NCI-H460 (cell line): ENCODE results near the gene PACSIN1. TPM values are rescaled to one million over a fixed set of nuclear protein-coding genes. Genes with fewer than 3 reads are reported as not detected.

Experiments used
- DNase-seq: peaks from one replicate; pipeline ENCODE4 v3.0.0-alpha.2; 2016; ENCODE audit warnings: low read depth; ENCODE audit errors: extremely low read depth
- total RNA-seq: library from RNA; depleted of rRNA; stranded (reverse); fragments of >200 nt; shearing (Covaris generic); gene quantifications from 2 replicates; pipeline ENCODE4 v1.2.3, GENCODE V29; 2014

Gene PACSIN1
- total RNA-seq, 1 experiment from 2014 or later, result 0.07 TPM

- DNase-seq, result no peak
These were observed 60.5 kb downstream of the PACSIN1 start for GRCh38 chr6:34526241-34526972.

DNA sequence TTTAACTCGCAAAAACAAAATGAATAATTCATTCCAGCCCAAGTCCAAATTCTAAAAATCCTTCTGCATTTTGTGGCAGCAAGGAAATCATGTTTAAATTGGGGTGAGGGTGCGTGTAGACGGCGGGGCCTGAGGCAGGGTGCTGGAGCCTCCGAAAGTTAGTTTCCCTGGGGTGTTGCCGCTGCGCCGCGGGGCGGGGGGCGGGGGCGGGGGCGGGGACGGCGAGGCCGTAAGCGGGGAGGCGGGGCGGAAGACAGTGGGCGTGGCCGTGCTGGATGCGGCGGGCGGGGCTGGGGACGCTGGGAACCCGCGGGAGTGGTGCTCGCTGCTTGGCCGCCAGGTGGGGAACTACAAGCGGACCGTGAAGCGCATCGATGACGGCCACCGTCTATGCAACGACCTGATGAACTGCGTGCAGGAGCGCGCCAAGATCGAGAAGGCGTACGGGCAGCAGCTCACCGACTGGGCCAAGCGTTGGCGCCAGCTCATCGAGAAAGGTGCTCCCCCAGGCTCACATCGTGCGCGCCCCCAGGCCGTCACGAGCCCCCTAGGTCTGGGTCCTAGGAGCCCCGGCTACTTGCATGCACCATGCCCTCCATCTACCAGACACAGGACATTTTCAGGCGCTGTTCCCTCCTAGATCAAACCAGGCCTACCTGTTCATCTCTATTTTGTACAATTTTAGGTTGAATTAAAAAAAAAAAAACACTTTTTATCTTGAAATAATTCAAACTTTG lies 61.3 kb downstream of the PACSIN1 start:
- DNase-seq, result peak; percentile 86

GRCh38 chr6:34527751-34528670 lies 62.1 kb downstream of the PACSIN1 start:
- peak; percentile 12 for DNase-seq

DNA sequence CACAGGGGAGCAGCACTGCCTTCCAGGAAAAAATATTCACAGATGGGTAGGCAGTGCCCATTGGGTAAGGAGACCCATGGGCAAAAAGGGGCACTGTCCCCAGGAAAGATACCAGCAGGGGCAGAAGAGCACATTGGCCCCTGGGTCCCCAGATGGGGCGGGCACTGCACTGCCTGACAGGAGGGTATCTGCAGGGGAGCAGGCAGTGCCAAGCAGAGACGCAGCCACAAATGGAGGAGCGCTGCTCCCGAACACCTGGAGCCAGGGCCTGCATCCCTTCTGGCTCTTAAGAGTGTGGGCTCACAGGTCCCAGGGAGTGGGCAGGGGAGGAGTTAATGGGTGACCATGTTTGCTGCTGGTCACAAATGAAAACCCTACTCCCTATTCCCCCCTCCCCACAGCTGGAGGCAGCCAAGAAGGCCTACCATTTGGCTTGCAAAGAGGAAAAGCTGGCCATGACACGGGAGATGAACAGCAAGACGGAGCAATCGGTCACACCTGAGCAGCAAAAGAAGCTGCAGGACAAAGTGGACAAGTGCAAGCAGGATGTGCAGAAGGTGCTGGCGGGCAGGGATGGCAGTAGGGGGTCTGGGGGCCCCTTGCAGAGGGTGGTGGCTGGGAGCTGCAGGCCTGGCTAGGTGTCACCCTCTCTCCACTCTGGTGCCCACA lies 63.3 kb downstream of the PACSIN1 start:
- DNase-seq, result no peak

DNA sequence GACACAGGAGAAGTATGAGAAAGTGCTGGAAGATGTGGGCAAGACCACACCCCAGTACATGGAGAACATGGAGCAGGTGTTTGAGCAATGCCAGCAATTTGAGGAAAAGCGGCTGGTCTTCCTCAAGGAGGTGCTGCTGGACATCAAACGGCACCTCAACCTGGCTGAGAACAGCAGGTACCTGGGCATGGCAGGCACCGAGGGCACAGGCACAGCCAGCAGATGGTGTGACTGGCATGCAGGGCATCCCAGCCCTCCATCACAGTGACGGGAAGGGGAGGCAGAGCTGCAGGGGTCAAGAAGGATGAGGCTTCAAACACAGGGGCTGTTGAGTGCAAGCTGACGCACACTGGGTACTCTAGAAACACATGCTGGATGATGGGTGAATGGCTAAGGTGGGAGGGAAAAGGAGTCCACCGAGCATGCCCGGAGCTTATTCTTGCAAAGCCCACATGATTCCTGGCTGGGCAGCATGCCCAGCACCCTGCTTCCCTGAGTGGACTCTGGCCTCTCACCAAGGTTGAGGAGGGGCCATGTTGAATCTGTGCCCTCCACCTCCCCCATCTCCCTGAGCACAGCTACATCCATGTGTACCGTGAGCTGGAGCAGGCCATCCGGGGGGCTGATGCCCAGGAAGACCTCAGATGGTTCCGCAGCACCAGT lies 63.9 kb downstream of the PACSIN1 start:
- no peak for DNase-seq

- no peak for DNase-seq
These were observed 65.0 kb downstream of the PACSIN1 start for GRCh38 chr6:34530753-34531365.

DNA sequence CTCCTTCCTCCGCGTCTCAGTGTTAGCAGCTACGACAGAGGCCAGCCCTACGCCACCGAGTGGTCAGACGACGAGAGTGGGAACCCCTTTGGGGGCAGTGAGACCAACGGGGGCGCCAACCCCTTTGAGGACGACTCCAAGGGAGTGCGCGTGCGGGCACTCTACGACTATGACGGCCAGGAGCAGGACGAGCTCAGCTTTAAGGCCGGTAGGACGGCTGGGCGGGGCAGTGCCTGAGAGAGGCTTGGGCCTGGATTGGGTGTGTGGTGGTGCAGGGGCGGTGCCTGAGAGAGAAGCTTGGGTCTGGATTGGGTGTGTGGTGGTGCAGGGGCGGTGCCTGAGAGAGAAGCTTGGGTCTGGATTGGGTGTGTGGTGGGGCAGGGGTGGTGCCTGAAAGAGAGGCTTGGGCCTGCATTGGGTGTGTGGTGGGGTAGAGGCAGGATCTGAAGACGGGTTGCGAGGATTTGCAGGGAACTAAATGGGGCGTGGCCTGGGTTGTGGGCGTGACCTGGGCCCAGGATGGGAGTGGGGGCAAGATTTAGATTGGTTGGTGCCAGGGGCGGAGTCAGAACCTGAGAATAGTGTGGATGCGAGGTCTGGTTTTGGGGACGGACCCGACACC lies 65.8 kb downstream of the PACSIN1 start:
- no peak for DNase-seq

DNA sequence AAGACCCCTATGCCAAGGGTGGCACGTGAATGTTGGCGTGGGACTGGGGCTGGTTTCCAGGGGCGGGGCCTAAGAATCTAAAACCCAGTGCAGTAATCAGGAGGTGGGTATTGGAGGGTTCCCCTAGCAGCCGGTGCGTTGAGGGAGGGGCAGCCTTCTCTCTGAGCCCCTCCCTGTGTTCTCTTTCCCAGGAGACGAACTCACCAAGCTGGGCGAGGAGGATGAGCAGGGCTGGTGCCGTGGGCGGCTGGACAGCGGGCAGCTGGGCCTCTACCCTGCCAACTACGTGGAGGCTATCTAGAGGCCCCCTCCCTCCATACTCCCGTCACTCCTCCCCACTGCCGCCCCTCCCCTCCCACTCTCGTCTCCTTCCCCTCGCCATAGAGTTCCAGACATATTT lies 66.4 kb downstream of the PACSIN1 start:
- DNase-seq, result no peak

DNA sequence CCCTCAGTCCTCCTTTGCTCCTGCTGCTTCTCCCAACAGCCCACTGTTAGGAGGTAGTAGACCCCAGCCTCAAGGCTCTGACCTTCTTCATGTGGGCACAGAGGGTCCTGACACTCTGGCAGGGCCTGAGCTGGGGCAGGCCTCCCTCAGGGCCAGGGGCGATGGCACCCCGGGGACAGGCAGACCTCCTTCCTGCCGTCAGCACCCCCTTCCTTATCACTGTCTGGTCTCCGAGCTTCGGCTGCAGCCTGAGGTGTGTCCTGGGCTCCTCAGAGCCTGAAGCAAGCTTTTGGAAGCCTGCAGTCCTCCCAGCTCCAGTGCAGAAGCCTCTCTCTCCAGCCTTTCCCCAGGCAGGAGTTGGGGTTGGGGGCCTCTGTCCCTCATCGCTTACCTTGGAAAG lies 68.3 kb downstream of the PACSIN1 start:
- no peak for DNase-seq

DNA sequence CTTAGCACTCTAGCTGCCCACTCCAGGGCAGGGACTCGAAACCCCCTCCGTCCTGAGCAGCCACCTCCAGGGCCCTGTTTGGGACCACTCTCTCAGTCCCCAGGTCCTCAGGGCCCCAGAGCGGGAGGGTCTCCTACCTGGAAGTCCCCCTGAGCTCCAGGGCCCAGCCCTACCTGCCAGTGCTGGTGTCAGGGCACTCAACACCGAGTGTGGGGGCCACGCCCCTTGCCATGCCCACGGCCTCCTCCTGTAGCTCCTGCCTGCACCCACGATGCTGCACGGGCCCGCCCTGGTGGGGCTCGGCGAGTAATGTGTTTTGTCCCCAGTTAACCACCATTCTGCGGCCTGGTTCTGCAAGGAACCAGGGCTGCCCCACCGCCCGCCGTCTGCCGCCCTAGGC lies 68.8 kb downstream of the PACSIN1 start:
- DNase-seq, result no peak

- no peak for DNase-seq
These were observed 69.3 kb downstream of the PACSIN1 start for GRCh38 chr6:34535199-34535598.

- DNase-seq, result no peak
These were observed 69.8 kb downstream of the PACSIN1 start for GRCh38 chr6:34535646-34536045.

GRCh38 chr6:34536251-34536958 lies 70.5 kb downstream of the PACSIN1 start:
- no peak for DNase-seq

DNA sequence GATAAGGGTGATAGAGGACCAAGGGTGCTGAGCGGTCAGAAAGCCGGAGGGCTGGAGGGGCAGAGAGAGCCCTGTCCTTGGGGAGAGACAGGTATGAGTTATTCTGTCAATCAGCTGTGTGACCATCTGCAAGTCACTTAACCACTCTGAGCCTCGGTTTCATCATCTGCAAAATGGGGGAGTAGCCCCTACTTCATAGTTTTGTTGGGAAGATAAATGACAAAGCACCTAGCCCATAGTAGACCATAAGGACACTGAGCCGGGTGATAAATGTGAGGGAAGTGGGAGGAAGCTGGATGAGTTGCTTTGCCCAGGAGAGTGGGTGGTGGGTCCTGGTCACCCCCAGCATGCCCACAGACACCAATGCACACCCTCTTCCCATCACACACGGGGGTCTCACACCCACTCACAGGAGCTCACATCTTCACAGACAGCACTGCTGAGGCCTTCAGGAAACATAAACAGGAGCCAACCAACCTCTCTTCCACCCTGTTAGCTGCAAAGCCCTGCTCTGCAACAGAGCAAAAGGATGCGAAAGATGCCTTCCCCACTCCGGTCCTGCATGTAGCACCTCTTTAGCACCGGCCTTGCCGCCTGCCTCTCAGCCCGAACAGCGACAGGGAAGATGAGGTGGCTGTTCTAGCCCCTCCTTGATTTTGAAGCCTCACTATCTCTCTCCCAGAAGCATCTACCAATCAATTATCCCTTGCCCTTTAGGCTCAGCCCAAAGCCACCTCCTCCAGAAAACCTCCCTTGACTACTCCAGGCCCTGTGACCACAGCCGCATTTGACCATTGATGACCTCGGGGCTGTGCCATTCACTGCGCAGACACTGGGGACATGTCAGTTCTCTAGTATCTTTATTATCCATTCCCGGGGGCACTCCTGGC lies 71.3 kb downstream of the PACSIN1 start:
- DNase-seq, result no peak

DNA sequence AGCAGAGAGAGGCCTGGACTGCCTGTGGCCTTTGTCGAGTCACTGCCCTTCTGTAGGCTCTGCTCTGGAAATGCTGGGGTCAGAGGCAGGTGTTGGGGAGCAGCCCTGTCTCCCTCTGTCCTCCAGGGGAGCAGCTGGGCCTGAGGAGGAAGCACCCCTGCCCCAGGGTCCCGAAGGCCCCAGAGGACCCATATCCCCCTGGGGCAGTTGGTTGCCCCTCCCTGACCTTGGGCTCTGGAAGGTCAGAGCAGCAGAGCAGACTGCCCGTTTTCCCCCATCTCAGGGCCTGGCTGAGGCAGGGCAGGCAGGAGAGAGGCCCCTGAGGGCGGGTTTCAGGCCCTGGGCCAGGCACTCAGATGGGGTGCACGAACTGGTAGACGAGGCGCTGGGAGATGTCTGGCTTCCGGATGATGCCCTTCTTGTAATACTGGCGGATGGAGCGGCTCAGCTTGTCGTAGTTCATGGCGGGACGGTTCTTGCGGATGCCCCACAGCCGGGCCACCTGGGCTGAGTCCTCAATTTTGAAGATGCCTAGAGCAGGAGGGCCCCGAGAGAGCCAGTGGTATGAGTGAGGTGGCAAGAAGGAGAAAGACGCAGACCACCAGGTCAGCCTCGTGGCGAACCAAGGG lies 72.2 kb downstream of the PACSIN1 start:
- DNase-seq, result no peak

GRCh38 chr6:34538581-34538980 lies 72.7 kb downstream of the PACSIN1 start:
- DNase-seq, result no peak

DNA sequence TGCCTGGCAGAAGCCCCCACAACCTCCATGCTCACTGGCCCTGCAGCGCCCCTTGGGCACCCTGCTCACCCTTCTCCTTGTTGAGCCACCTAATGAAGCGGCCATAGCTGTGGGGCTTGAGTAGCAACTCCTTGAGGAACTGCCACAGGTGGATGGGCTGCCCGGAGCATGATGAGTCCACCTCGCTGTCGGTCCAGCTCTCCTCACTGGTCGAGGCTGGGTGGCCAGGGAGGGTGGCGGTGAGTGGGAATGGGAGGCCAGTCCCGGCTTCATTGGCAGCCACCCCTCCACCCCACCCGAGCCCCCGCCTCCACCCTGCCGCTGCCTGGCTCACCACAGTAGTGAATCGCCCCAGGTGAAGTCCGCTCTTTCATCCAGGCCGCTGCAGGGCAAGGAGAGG lies 73.3 kb downstream of the PACSIN1 start:
- DNase-seq, result no peak
